Activated CD4-positive, alpha-beta T cell treated with anti-CD3 and anti-CD28 coated beads for 48 hours (primary cell): Measurements from ENCODE around the gene CFAP57.

Experiments used
- DNase-seq: peaks from one replicate; pipeline ENCODE4 v3.0.0-alpha.2; 2020

The CFAP57 gene

GRCh38 chr1:43256675-43257570, 84.8 kb downstream of the CFAP57 start:
- no peak for DNase-seq

DNA sequence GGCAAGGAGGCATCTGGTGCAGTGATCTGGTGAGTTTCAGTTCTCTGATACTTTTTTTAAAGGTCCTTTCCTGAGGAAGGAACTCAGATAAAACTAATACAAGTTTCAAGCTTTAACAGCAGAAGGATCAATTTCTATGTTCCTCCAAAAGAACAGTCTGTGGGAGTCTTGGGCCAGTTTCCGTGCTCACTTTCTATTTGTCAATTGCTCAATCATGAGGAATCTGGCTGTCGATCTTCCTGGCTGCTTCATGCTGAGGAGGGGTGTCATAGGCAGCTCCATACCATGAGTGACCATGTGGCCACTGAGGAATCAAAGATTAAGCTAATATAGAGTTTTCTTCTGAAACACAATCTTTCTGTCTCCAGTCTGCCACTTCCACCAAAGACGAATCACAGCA, 86.2 kb downstream of the CFAP57 start:
- no peak for DNase-seq

DNA sequence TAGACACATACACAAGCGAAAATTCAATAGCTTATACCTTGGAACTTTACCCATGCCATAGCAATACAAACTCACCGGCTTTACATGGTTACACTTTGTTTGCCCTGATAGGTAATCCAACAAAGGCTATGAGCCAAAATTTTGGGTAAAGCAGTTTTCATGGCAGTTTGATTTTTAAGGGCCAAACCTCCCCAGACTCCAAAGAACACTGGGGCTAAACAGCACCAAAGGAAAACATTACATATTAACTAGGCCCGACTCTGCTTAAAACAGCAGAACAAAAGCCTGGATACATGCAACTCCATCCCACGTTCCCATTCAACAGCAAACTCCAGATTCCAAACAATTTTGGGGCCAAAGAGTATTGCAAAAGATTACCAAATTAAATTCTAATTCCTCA, 93.3 kb downstream of the CFAP57 start:
- DNase-seq, result no peak

- no peak for DNase-seq
These were observed 94.8 kb downstream of the CFAP57 start for GRCh38 chr1:43266881-43267280.

DNA sequence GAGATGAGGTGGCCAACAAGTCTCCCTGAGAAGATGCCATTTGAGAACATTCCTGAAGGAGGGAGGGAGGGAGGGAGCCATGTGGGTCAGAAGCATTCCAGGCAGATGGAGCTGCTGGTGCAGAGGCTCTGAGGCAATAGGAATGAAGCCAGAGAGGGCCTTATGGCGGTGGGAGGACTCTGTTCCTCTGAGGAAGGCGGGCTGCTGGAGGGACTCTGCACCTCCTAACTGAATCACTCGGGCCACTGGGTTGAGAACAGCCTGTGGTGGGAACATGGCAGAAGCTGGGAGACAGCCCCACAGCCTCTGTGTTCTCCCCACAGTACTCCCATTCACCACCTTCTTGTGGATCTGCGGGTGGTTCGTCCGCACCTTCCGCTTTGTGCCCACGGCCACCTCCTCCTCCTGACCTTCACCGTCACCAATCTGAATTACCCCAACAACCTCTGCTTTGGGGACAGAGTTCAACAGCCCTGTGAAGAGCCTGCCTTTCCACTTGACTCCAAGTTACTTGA, 95.2 kb downstream of the CFAP57 start:
- no peak for DNase-seq

- DNase-seq, result no peak
These were observed 95.8 kb downstream of the CFAP57 start for GRCh38 chr1:43267818-43268425.

GRCh38 chr1:43269627-43270375, 97.7 kb downstream of the CFAP57 start, which contains the start of gene TMEM125:
Gene TMEM125 (plus strand): TSS chr1:43269983. CDS start chr1:43272723, 2,740 bp downstream.
- no peak for DNase-seq

DNA sequence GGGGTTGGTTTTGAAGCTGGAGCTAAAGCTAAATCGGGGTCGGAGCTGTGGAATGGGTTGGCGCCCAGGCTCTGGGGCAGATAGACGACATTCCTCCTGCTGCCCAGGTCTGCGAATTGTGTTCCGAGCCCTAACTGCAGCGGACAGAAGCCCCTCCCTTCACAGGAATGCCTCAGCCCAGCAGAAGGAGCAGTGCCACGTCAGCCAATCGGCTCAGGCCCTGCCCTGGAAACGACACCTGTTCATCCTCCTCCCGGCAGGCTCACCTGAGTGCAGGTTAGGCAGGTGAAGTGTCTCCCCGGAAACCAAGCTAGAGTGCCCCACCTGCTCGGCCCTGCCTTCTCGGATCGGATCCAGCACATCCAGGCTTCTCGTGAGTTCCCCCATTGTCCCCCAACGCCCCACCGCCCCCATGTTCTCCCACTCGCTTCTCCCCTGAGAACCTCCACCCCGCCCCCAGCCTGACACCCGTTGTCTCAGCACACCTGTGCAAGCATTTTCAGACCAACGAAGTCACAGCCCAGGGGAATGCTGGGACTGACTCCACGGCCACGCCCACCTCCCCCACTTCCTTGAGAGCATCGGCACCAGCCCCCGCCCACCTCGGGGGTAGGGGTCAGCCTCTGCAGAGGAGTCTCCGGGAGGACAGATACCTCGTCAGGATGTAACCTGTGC, 98.4 kb downstream of the CFAP57 start:
- peak; percentile 34 for DNase-seq

GRCh38 chr1:43271186-43272118, 99.3 kb downstream of the CFAP57 start:
- DNase-seq, result peak; percentile 15

- DNase-seq, result no peak
These were observed 100.0 kb downstream of the CFAP57 start for GRCh38 chr1:43272161-43272560.

GRCh38 chr1:43272576-43273571, 100.7 kb downstream of the CFAP57 start:
- DNase-seq, result no peak

DNA sequence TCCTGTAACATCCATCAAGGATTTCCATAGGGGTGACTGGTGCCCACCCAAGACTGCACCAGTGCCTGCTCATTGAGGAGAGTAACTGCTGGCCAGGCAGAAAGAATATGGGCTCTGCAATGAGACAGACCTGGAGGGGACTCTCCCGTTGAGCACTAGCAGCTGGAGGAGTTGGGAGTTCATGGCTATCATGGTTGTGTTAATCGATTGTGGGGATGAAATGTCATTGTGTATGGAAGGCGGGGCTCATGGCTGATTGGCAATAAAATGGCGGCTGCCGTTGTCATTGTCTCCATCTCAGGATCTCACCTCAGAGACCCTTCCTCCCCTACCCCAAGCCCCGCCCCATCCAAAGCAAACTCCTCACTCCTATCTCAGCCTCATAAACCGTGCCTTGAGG, 101.6 kb downstream of the CFAP57 start:
- no peak for DNase-seq

DNA sequence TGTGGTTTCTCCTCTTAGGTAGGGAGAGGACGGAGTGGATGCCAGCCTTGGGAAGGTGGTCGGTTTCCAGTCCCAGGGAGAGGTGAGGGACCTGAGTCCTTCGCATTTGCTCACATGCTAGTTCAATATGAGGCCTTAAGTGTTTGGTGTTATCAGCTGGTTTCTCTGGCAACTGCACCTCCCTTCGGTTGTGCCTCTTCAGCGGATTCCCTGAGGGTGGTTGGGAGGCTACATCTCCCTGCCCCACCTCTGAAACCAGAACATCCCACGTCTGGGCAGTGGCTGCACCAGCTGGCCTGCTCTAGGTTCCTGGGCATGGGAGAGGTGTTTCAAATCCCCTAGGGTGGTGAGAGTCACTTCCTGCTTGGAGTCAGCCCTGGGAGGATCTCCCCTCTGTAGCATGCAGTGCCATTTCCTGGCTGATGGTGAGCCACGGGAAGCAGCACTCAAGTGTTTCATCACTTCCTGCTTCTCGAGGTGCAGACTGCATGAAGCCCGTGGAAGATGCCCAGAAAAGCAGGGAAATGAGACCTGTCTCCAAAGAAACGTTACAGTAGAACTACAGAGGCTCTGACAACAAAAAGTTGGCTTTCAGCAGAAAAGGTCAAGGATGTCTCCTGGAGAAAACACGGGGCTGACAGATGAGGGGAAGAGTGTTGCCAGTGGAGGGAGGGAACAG, 102.1 kb downstream of the CFAP57 start:
- DNase-seq, result peak; percentile 54

DNA sequence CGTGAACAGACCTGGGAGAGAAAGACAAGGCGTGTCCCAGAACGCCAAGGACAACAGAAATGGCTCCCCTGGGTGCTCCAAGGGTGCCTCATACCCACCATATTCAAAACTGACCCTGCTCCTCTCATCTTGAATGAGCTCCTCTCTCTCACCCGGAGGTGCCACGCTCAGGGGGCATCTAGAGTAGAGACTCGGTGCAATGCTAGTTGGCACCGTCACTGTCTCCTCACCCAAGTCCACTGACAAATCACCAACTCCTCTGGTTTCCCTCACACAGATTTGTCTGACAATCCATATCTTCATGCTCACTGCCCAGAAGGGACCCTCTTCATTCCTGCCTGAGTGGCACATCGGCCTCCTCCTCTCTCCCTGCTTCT, 102.7 kb downstream of the CFAP57 start:
- DNase-seq, result no peak

GRCh38 chr1:43275826-43276620, 103.9 kb downstream of the CFAP57 start:
- no peak for DNase-seq

- no peak for DNase-seq
These were observed 104.5 kb downstream of the CFAP57 start for GRCh38 chr1:43276673-43277072.

- no peak for DNase-seq
These were observed 105.2 kb downstream of the CFAP57 start for GRCh38 chr1:43277116-43277876.

DNA sequence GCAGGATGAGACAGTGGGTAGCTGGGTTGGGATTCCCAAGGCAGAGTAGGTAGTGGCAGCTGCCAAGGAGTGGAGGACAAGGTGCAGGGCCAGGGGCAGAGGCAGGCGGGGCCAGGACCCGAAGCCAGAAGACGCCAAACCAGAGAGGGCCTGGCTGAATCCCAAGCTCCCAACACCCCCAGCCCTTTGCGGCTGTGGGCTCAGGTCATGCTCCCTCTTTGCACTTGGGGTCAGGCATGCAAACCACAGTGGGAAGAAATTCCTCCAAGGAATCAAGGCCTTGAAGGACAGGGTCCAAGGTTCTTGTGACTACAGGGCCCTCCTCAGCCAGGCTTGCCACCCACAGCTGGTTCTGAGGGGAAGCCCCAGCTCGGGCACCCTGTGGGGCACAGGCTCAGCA, 107.0 kb downstream of the CFAP57 start:
- DNase-seq, result no peak
